ENCODE data around the gene HDAC9.

The HDAC9 gene

DNA sequence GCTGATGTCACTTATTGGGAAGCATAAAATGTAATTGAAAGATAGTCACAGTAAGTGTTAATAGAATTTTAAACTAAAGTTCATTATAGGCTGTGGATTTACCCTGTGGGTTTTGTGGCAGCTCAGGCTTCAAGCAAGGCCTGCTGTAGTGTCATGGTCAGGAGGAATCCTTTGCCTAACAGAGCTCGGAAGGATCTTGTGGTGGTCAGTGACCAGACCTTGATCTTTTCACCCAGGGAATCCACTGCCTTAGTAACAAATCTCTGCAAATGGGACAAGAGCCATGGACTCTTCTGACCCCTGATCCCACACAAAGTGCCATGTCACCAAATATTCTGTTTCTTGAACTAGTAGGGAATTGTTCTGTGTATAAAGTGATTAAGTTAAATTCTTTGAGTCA, 20.6 kb upstream of the HDAC9 start:
- H3K4me3 ChIP-seq = no peak overlapping the region
- H3K27ac ChIP-seq = no peak overlapping the region
- no peak for DNase-seq (ENCODE audit: low read depth, low spot score)
- H3K9ac ChIP-seq (ENCODE audit: insufficient read length) = no peak overlapping the region
- H3K36me3 ChIP-seq (ENCODE audit: insufficient read depth, low read length) = no peaks in the 10 kb centered on the region
- H3K9me3 ChIP-seq (ENCODE audit: low read depth, low read length) = no peaks in the 10 kb centered on the region
- TF ChIP-seq FOXP2 (optimal IDR thresholded peaks at IDR 0.05; ENCODE audit: control extremely low read depth, extremely low read length, insufficient read depth) (no peak), POLR2AphosphoS5 (IDR thresholded peaks at IDR 0.05; ENCODE audit: borderline replicate concordance, low read depth, low read length) (no peak), EZH2 (IDR thresholded peaks at IDR 0.05) (no peak)

DNA sequence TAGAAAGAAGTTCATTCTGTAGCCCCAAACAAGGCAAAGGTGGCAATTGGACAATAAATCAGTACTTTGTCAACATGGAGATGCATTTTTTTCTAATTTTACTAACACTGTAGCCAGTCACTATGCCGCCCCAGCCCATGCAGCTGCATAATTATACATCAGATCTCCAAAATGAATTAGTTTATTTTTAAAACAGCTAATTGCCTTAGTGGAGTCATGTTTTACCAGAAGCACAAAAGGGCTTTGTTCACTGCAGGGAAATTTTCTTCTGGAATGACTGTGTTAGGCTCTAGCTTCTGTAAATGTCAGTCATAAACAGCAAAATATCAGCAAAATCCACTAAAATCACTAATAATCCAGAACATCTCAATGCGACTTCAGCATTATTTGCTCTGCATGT, 20.1 kb upstream of the HDAC9 start:
- Histone ChIP-seq H3K4me3 (no peak overlapping the region), H3K27ac (no peak overlapping the region), H3K9me3 (ENCODE audit: low read depth, low read length) (no peaks in the 10 kb centered on the region), H3K36me3 (ENCODE audit: insufficient read depth, low read length) (no peaks in the 10 kb centered on the region), H3K9ac (ENCODE audit: insufficient read length) (no peak overlapping the region)
- no peak for TF ChIP-seq POLR2AphosphoS5 (IDR thresholded peaks at IDR 0.05; ENCODE audit: borderline replicate concordance, low read depth, low read length)
- TF ChIP-seq EZH2 (IDR thresholded peaks at IDR 0.05) = no peak
- no peak for TF ChIP-seq FOXP2 (optimal IDR thresholded peaks at IDR 0.05; ENCODE audit: control extremely low read depth, extremely low read length, insufficient read depth)
- no peak for DNase-seq (ENCODE audit: low read depth, low spot score)

DNA sequence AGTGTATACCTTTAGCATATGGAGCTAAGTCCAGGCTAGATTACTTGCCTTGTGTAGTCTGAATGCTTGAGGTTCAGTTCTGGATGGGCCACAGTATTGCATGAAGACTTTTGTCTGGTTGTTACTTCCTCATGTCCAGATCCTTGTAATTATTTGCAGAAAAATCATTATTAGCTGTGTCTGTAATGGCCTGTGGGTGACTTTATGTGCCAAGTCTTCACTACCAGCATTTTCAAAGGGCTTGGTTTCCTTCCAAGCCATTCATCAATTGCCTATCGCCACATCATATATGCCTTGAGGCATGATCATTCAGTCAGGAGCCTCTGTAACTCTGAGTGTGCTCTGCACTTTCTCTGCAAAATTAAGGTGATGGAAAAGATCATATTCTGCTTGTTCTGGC, 13.8 kb upstream of the HDAC9 start:
- no peak overlapping the region for H3K27ac ChIP-seq
- no peak overlapping the region for H3K4me3 ChIP-seq
- no peaks in the 10 kb centered on the region for H3K36me3 ChIP-seq (ENCODE audit: insufficient read depth, low read length)
- no peak overlapping the region for H3K9ac ChIP-seq (ENCODE audit: insufficient read length)
- DNase-seq (ENCODE audit: low read depth, low spot score) = no peak
- H3K9me3 ChIP-seq (ENCODE audit: low read depth, low read length) = no peaks in the 10 kb centered on the region
- TF ChIP-seq FOXP2 (optimal IDR thresholded peaks at IDR 0.05; ENCODE audit: control extremely low read depth, extremely low read length, insufficient read depth) (no peak), EZH2 (IDR thresholded peaks at IDR 0.05) (no peak), POLR2AphosphoS5 (IDR thresholded peaks at IDR 0.05; ENCODE audit: borderline replicate concordance, low read depth, low read length) (no peak)

DNA sequence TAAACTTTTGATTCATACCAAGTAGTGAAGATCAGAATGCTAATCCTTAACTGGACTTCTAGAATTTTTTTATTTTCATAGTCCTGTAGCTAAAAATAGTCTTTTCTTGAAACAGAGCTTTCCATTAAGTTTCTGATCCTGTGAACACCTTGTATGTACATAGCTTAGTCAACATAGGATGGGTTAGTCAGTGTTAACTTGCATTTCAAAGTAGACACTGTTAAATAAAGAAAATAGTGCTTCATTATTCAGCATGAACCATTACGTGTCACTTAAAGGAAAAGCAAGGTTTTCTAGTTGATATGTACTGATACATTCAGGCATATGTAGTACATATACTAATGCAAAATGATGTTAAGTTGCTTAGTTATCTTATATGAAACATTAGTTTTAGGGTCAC, 7.5 kb upstream of the HDAC9 start:
- H3K36me3 ChIP-seq (ENCODE audit: insufficient read depth, low read length) = no peaks in the 10 kb centered on the region
- H3K4me3 ChIP-seq = no peak overlapping the region
- no peak overlapping the region for H3K9ac ChIP-seq (ENCODE audit: insufficient read length)
- DNase-seq (ENCODE audit: low read depth, low spot score) = no peak
- no peak overlapping the region for H3K27ac ChIP-seq
- no peaks in the 10 kb centered on the region for H3K9me3 ChIP-seq (ENCODE audit: low read depth, low read length)
- no peak for TF ChIP-seq POLR2AphosphoS5 (IDR thresholded peaks at IDR 0.05; ENCODE audit: borderline replicate concordance, low read depth, low read length)
- no peak for TF ChIP-seq EZH2 (IDR thresholded peaks at IDR 0.05)

DNA sequence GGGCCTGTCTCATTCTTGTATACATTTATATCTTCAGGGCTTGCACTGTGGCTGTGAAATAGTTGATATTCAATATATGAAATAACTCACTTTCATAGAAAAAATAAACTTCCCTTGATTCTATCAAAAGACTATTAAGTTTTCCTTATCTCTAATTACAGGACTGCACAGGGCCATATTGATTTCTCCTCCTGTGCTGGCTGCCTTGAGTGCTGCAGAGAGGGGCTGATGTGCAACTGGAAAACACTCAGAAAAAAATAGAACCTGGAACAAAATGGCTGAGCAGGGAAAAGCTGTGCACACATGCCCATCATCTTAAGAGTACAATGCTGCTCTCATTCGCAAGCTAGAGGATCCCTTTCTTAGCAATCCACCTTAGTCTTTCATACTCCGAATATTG, 5.9 kb upstream of the HDAC9 start:
- H3K36me3 ChIP-seq (ENCODE audit: insufficient read depth, low read length) = no peaks in the 10 kb centered on the region
- H3K9me3 ChIP-seq (ENCODE audit: low read depth, low read length) = no peaks in the 10 kb centered on the region
- no peak for TF ChIP-seq EZH2 (IDR thresholded peaks at IDR 0.05)
- TF ChIP-seq FOXP2 (optimal IDR thresholded peaks at IDR 0.05; ENCODE audit: control extremely low read depth, extremely low read length, insufficient read depth) = no peak
- TF ChIP-seq POLR2AphosphoS5 (IDR thresholded peaks at IDR 0.05; ENCODE audit: borderline replicate concordance, low read depth, low read length) = no peak
- no peak overlapping the region for H3K9ac ChIP-seq (ENCODE audit: insufficient read length)
- H3K27ac ChIP-seq = no peak overlapping the region
- no peak for DNase-seq (ENCODE audit: low read depth, low spot score)
- H3K4me3 ChIP-seq = no peak overlapping the region

DNA sequence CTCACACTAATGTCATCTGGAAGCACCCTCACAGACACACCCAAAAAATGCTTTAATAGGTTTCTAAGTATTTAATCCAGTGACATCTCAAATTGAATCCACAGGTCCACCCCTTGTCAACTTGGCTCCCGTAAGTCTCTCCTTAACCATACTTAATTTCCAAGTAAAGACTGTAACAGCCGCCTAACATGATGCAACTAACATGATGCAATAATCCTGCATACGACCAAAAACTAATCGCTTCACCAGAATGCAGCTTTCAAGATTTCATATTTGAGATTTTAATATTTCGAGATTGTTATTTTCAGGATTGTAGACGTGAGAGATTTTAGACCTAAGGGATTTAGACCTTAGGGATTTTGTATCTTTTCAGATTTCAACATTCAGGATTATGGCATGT, 3.7 kb upstream of the HDAC9 start:
- DNase-seq (ENCODE audit: low read depth, low spot score) = peak; percentile 62
- peak overlapping the region; percentile 70; the same call in 1 of the 2 replicates for H3K27ac ChIP-seq
- H3K4me3 ChIP-seq = no peak overlapping the region
- H3K9me3 ChIP-seq (ENCODE audit: low read depth, low read length) = no peaks in the 10 kb centered on the region
- no peak overlapping the region for H3K9ac ChIP-seq (ENCODE audit: insufficient read length)
- H3K36me3 ChIP-seq (ENCODE audit: insufficient read depth, low read length) = no peaks in the 10 kb centered on the region
- TF ChIP-seq FOXP2 (optimal IDR thresholded peaks at IDR 0.05; ENCODE audit: control extremely low read depth, extremely low read length, insufficient read depth) (no peak), POLR2AphosphoS5 (IDR thresholded peaks at IDR 0.05; ENCODE audit: borderline replicate concordance, low read depth, low read length) (no peak), EZH2 (IDR thresholded peaks at IDR 0.05) (no peak)

DNA sequence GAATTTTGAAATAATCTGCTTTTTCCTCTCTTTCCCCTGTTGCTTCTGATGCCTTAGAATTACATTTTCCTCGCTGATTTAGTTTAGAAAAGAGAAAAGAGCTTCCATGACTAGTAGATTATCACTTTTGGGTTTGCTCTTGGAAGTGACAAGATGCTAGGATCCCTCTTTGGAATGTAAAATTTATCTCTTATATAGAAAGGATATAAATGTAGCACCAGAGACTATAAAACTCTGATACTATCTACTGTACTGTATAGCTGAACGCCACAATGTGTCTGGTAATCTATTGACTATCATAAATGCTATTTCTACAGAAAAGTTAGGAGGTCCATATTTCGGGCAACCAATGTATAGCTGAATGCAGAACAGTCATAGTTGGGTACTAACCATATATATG, 1.1 kb upstream of the HDAC9 start:
- no peaks in the 10 kb centered on the region for H3K9me3 ChIP-seq (ENCODE audit: low read depth, low read length)
- H3K9ac ChIP-seq (ENCODE audit: insufficient read length) = no peak overlapping the region
- H3K27ac ChIP-seq = no peak overlapping the region
- no peaks in the 10 kb centered on the region for H3K36me3 ChIP-seq (ENCODE audit: insufficient read depth, low read length)
- no peak for DNase-seq (ENCODE audit: low read depth, low spot score)
- H3K4me3 ChIP-seq = no peak overlapping the region
- no peak for TF ChIP-seq EZH2 (IDR thresholded peaks at IDR 0.05)
- TF ChIP-seq FOXP2 (optimal IDR thresholded peaks at IDR 0.05; ENCODE audit: control extremely low read depth, extremely low read length, insufficient read depth) = no peak
- no peak for TF ChIP-seq POLR2AphosphoS5 (IDR thresholded peaks at IDR 0.05; ENCODE audit: borderline replicate concordance, low read depth, low read length)

DNA sequence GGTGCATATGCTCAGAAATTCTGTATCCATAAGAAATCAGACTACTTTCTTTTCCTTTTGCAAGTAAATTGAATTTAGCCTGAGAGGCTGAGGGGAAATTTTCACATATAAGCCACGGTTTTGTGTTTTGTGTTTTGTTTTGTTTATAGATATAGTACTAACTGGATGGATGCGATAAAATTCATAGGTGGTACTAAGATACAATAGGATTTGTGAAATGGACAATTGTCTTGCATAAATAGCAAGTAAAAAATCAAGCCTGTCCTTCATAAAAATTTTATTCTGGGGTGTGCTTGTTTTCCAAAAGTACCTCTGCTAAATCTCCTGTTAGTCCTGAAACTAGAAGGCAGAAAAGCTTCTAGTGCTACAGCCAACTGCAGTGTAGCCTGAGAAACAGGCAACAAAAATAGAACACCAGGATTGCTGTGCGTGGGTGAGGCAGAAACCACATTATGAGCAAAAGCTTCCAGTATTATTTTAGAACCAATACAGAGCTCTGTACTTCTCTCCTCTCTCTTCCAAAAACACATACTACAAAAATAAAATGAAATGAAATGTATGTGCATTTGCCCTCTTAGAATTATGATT, 634 bp upstream of the HDAC9 start:
- Histone ChIP-seq H3K27ac (peak overlapping the region; percentile 51; the same call in 1 of the 2 replicates), H3K4me3 (0 out of 2 replicates have a peak overlapping the region, but pooled peaks have one; percentile 23)
- no peak for DNase-seq (ENCODE audit: low read depth, low spot score)

DNA sequence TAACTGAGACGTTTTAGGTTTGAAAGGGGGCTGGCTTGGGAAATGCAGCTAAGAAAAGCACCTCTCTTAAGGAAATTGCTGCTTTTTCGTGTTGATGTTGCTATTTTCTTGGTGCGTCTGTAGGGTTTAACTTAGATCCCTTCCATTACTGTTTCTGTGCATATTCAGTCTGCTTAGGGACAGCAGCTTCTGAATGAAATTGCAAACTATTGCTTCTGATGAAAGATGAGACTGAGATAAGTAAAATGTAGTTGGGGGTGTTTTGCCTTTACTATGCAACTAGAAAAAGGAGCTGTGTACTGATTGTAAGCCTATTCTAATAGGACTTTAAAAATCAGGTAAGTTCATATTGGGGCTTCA, 772 bp downstream of the HDAC9 start:
- no peak overlapping the region for H3K9ac ChIP-seq (ENCODE audit: insufficient read length)
- no peaks in the 10 kb centered on the region for H3K9me3 ChIP-seq (ENCODE audit: low read depth, low read length)
- no peaks in the 10 kb centered on the region for H3K36me3 ChIP-seq (ENCODE audit: insufficient read depth, low read length)
- no peak for DNase-seq (ENCODE audit: low read depth, low spot score)
- no peak for TF ChIP-seq FOXP2 (optimal IDR thresholded peaks at IDR 0.05; ENCODE audit: control extremely low read depth, extremely low read length, insufficient read depth)
- no peak for TF ChIP-seq EZH2 (IDR thresholded peaks at IDR 0.05)
- H3K27ac ChIP-seq = no peak overlapping the region
- H3K4me3 ChIP-seq = peak overlapping the region; percentile 23

More for the DNA sequence above, 634 bp upstream of the HDAC9 start:
- Histone ChIP-seq H3K9me3 (ENCODE audit: low read depth, low read length) (no peaks in the 10 kb centered on the region), H3K36me3 (ENCODE audit: insufficient read depth, low read length) (no peaks in the 10 kb centered on the region), H3K9ac (ENCODE audit: insufficient read length) (no peak overlapping the region)
- TF ChIP-seq POLR2AphosphoS5 (IDR thresholded peaks at IDR 0.05; ENCODE audit: borderline replicate concordance, low read depth, low read length) = no peak
- no peak for TF ChIP-seq FOXP2 (optimal IDR thresholded peaks at IDR 0.05; ENCODE audit: control extremely low read depth, extremely low read length, insufficient read depth)
- TF ChIP-seq EZH2 (IDR thresholded peaks at IDR 0.05) = no peak

Measured in SK-N-MC (cell line).